ENCODE measurements around the gene NOVA2. TPM values are rescaled to one million over a fixed set of nuclear protein-coding genes. Genes with fewer than 3 reads are reported as not detected.
A peak's percentile ranks its signal among the peaks of the same experiment; 100 is the strongest.

Gene NOVA2
- total and polyA plus RNA-seq, 9 of the 15 experiments (the other 6 are each of a cell fraction or from before 2014, with no cell fraction given), result not detected

GRCh38 chr19:45994998-45995714 lies 21.5 kb upstream of the NOVA2 start, which contains the start of gene CCDC61 (continued):
- TF ChIP-seq TSHZ1 (CRISPR knock-in tag; IDR thresholded peaks at IDR 0.05) (no peak), ZHX1 (conservative IDR thresholded peaks at IDR 0.05; ENCODE audit: low read length) (no peak), PATZ1 (CRISPR knock-in tag; IDR thresholded peaks at IDR 0.05; ENCODE audit: borderline replicate concordance) (no peak), POLR2AphosphoS2 (IDR thresholded peaks at IDR 0.05; ENCODE audit: low read length) (no peak), PBX2 (CRISPR knock-in tag; IDR thresholded peaks at IDR 0.05; ENCODE audit: low read depth) (peak; percentile 89), PBX2 (tag; conservative IDR thresholded peaks at IDR 0.05; ENCODE audit: low read depth) (peak; percentile 100), HIVEP1 (CRISPR knock-in tag; IDR thresholded peaks at IDR 0.05) (0 out of 2 replicates have a peak, but pooled peaks have one; percentile 16), TFAP4 (CRISPR knock-in tag; IDR thresholded peaks at IDR 0.05; ENCODE audit: borderline replicate concordance) (peak; percentile 51; the same call in 1 of the 2 replicates), STAG1 (CRISPR knock-in tag; IDR thresholded peaks at IDR 0.05; ENCODE audit: borderline replicate concordance) (no peak), SRSF3 (IDR thresholded peaks at IDR 0.05; ENCODE audit: insufficient read depth, low read length) (no peak), KLF13 (tag; IDR thresholded peaks at IDR 0.05; ENCODE audit: borderline replicate concordance, low read depth) (no peak), CGGBP1 (CRISPR knock-in tag; IDR thresholded peaks at IDR 0.05) (no peak), IFI16 (CRISPR knock-in tag; IDR thresholded peaks at IDR 0.05) (no peak), HMG20A (CRISPR knock-in tag; conservative IDR thresholded peaks at IDR 0.05) (no peak)
